ENCODE measurements around the gene KCNT1.

Gene KCNT1

GRCh38 chr9:135819905-135820304, 117.9 kb downstream of the KCNT1 start:
- Histone ChIP-seq H3K27me3 (ENCODE audit: control insufficient read depth, insufficient read depth, low read length) (no peaks in the 10 kb centered on the region), H3K9ac (ENCODE audit: low read depth, low read length) (no peak overlapping the region), H3K4me1 (ENCODE audit: control insufficient read depth, insufficient read depth, low read length) (no peaks in the 10 kb centered on the region), H3K9me3 (ENCODE audit: control insufficient read depth, insufficient read depth, low read length) (no peaks in the 10 kb centered on the region), H3K36me3 (ENCODE audit: control insufficient read depth, insufficient read depth, low read length) (peaks cover 97% of the 10 kb centered on the region), H3K4me3 (ENCODE audit: low read depth, low read length) (no peak overlapping the region), H3K27ac (ENCODE audit: low read depth, low read length) (no peak overlapping the region)

- Histone ChIP-seq H3K27me3 (ENCODE audit: control insufficient read depth, insufficient read depth, low read length) (no peaks in the 10 kb centered on the region), H3K9ac (ENCODE audit: low read depth, low read length) (no peak overlapping the region), H3K4me3 (ENCODE audit: low read depth, low read length) (no peak overlapping the region), H3K36me3 (ENCODE audit: control insufficient read depth, insufficient read depth, low read length) (peaks cover 90% of the 10 kb centered on the region), H3K27ac (ENCODE audit: low read depth, low read length) (no peak overlapping the region), H3K4me1 (ENCODE audit: control insufficient read depth, insufficient read depth, low read length) (no peaks in the 10 kb centered on the region), H3K9me3 (ENCODE audit: control insufficient read depth, insufficient read depth, low read length) (no peaks in the 10 kb centered on the region)
These were observed 118.7 kb downstream of the KCNT1 start for GRCh38 chr9:135820661-135821060.

- Histone ChIP-seq H3K9ac (ENCODE audit: low read depth, low read length) (no peak overlapping the region), H3K9me3 (ENCODE audit: control insufficient read depth, insufficient read depth, low read length) (no peaks in the 10 kb centered on the region), H3K4me1 (ENCODE audit: control insufficient read depth, insufficient read depth, low read length) (no peaks in the 10 kb centered on the region), H3K4me3 (ENCODE audit: low read depth, low read length) (no peak overlapping the region), H3K36me3 (ENCODE audit: control insufficient read depth, insufficient read depth, low read length) (peaks cover 86% of the 10 kb centered on the region), H3K27me3 (ENCODE audit: control insufficient read depth, insufficient read depth, low read length) (no peaks in the 10 kb centered on the region), H3K27ac (ENCODE audit: low read depth, low read length) (no peak overlapping the region)
These were observed 119.1 kb downstream of the KCNT1 start for GRCh38 chr9:135821116-135821515.

GRCh38 chr9:135821733-135822373, 119.9 kb downstream of the KCNT1 start:
- peaks cover 80% of the 10 kb centered on the region for H3K36me3 ChIP-seq (ENCODE audit: control insufficient read depth, insufficient read depth, low read length)
- H3K4me3 ChIP-seq (ENCODE audit: low read depth, low read length): no peak overlapping the region
- no peaks in the 10 kb centered on the region for H3K9me3 ChIP-seq (ENCODE audit: control insufficient read depth, insufficient read depth, low read length)
- no peaks in the 10 kb centered on the region for H3K27me3 ChIP-seq (ENCODE audit: control insufficient read depth, insufficient read depth, low read length)
- no peaks in the 10 kb centered on the region for H3K4me1 ChIP-seq (ENCODE audit: control insufficient read depth, insufficient read depth, low read length)
- no peak overlapping the region for H3K9ac ChIP-seq (ENCODE audit: low read depth, low read length)
- no peak overlapping the region for H3K27ac ChIP-seq (ENCODE audit: low read depth, low read length)

- H3K4me3 ChIP-seq (ENCODE audit: low read depth, low read length): no peak overlapping the region
- no peak overlapping the region for H3K27ac ChIP-seq (ENCODE audit: low read depth, low read length)
- H3K36me3 ChIP-seq (ENCODE audit: control insufficient read depth, insufficient read depth, low read length): peaks cover 80% of the 10 kb centered on the region
These were observed 120.4 kb downstream of the KCNT1 start for GRCh38 chr9:135822374-135822755.

GRCh38 chr9:135823036-135823435, 121.1 kb downstream of the KCNT1 start:
- Histone ChIP-seq H3K9me3 (ENCODE audit: control insufficient read depth, insufficient read depth, low read length) (no peaks in the 10 kb centered on the region), H3K9ac (ENCODE audit: low read depth, low read length) (no peak overlapping the region), H3K4me1 (ENCODE audit: control insufficient read depth, insufficient read depth, low read length) (no peaks in the 10 kb centered on the region), H3K27ac (ENCODE audit: low read depth, low read length) (no peak overlapping the region), H3K36me3 (ENCODE audit: control insufficient read depth, insufficient read depth, low read length) (peaks cover 73% of the 10 kb centered on the region), H3K4me3 (ENCODE audit: low read depth, low read length) (no peak overlapping the region), H3K27me3 (ENCODE audit: control insufficient read depth, insufficient read depth, low read length) (no peaks in the 10 kb centered on the region)

More at GRCh38 chr9:135822374-135822755, 120.4 kb downstream of the KCNT1 start:
- Histone ChIP-seq H3K9ac (ENCODE audit: low read depth, low read length) (no peak overlapping the region), H3K27me3 (ENCODE audit: control insufficient read depth, insufficient read depth, low read length) (no peaks in the 10 kb centered on the region), H3K9me3 (ENCODE audit: control insufficient read depth, insufficient read depth, low read length) (no peaks in the 10 kb centered on the region), H3K4me1 (ENCODE audit: control insufficient read depth, insufficient read depth, low read length) (no peaks in the 10 kb centered on the region)

- H3K4me1 ChIP-seq (ENCODE audit: control insufficient read depth, insufficient read depth, low read length): no peaks in the 10 kb centered on the region
- no peak overlapping the region for H3K9ac ChIP-seq (ENCODE audit: low read depth, low read length)
- no peaks in the 10 kb centered on the region for H3K27me3 ChIP-seq (ENCODE audit: control insufficient read depth, insufficient read depth, low read length)
- peaks cover 50% of the 10 kb centered on the region for H3K36me3 ChIP-seq (ENCODE audit: control insufficient read depth, insufficient read depth, low read length)
- no peaks in the 10 kb centered on the region for H3K9me3 ChIP-seq (ENCODE audit: control insufficient read depth, insufficient read depth, low read length)
- H3K4me3 ChIP-seq (ENCODE audit: low read depth, low read length): no peak overlapping the region
- no peak overlapping the region for H3K27ac ChIP-seq (ENCODE audit: low read depth, low read length)
These were observed 123.6 kb downstream of the KCNT1 start for GRCh38 chr9:135825435-135826187.

GRCh38 chr9:135826188-135826545, 124.2 kb downstream of the KCNT1 start:
- H3K9me3 ChIP-seq (ENCODE audit: control insufficient read depth, insufficient read depth, low read length): no peaks in the 10 kb centered on the region
- no peaks in the 10 kb centered on the region for H3K27me3 ChIP-seq (ENCODE audit: control insufficient read depth, insufficient read depth, low read length)
- no peak overlapping the region for H3K9ac ChIP-seq (ENCODE audit: low read depth, low read length)
- peaks cover 45% of the 10 kb centered on the region for H3K36me3 ChIP-seq (ENCODE audit: control insufficient read depth, insufficient read depth, low read length)
- no peak overlapping the region for H3K4me3 ChIP-seq (ENCODE audit: low read depth, low read length)
- H3K4me1 ChIP-seq (ENCODE audit: control insufficient read depth, insufficient read depth, low read length): no peaks in the 10 kb centered on the region
- no peak overlapping the region for H3K27ac ChIP-seq (ENCODE audit: low read depth, low read length)

- no peaks in the 10 kb centered on the region for H3K27me3 ChIP-seq (ENCODE audit: control insufficient read depth, insufficient read depth, low read length)
- H3K27ac ChIP-seq (ENCODE audit: low read depth, low read length): no peak overlapping the region
- H3K4me1 ChIP-seq (ENCODE audit: control insufficient read depth, insufficient read depth, low read length): no peaks in the 10 kb centered on the region
- H3K36me3 ChIP-seq (ENCODE audit: control insufficient read depth, insufficient read depth, low read length): peaks cover 34% of the 10 kb centered on the region
- H3K9me3 ChIP-seq (ENCODE audit: control insufficient read depth, insufficient read depth, low read length): no peaks in the 10 kb centered on the region
- no peak overlapping the region for H3K4me3 ChIP-seq (ENCODE audit: low read depth, low read length)
- no peak overlapping the region for H3K9ac ChIP-seq (ENCODE audit: low read depth, low read length)
These were observed 125.3 kb downstream of the KCNT1 start for GRCh38 chr9:135827301-135827700.

- no peak overlapping the region for H3K9ac ChIP-seq (ENCODE audit: low read depth, low read length)
- H3K36me3 ChIP-seq (ENCODE audit: control insufficient read depth, insufficient read depth, low read length): peaks cover 27% of the 10 kb centered on the region
- no peaks in the 10 kb centered on the region for H3K9me3 ChIP-seq (ENCODE audit: control insufficient read depth, insufficient read depth, low read length)
- no peaks in the 10 kb centered on the region for H3K4me1 ChIP-seq (ENCODE audit: control insufficient read depth, insufficient read depth, low read length)
- no peaks in the 10 kb centered on the region for H3K27me3 ChIP-seq (ENCODE audit: control insufficient read depth, insufficient read depth, low read length)
- no peak overlapping the region for H3K27ac ChIP-seq (ENCODE audit: low read depth, low read length)
- no peak overlapping the region for H3K4me3 ChIP-seq (ENCODE audit: low read depth, low read length)
These were observed 126.0 kb downstream of the KCNT1 start for GRCh38 chr9:135827866-135828580.

- H3K9me3 ChIP-seq (ENCODE audit: control insufficient read depth, insufficient read depth, low read length): no peaks in the 10 kb centered on the region
- no peaks in the 10 kb centered on the region for H3K4me1 ChIP-seq (ENCODE audit: control insufficient read depth, insufficient read depth, low read length)
- no peak overlapping the region for H3K9ac ChIP-seq (ENCODE audit: low read depth, low read length)
- H3K4me3 ChIP-seq (ENCODE audit: low read depth, low read length): no peak overlapping the region
- H3K27me3 ChIP-seq (ENCODE audit: control insufficient read depth, insufficient read depth, low read length): no peaks in the 10 kb centered on the region
- H3K27ac ChIP-seq (ENCODE audit: low read depth, low read length): no peak overlapping the region
- H3K36me3 ChIP-seq (ENCODE audit: control insufficient read depth, insufficient read depth, low read length): peaks cover 20% of the 10 kb centered on the region
These were observed 126.7 kb downstream of the KCNT1 start for GRCh38 chr9:135828656-135829055.
